Kidney (tissue), 14 donors: ENCODE data around the gene CCDC43. TPM values are rescaled to one million over a fixed set of nuclear protein-coding genes. Genes with fewer than 3 reads are reported as not detected.

Experiments
- DNase-seq, 5 donors: peaks; one replicate each; pipeline ENCODE4 v3.0.0-alpha.2; 2013 to 2020
- FAIRE-seq: peaks from 2 replicates; lab custom pipeline; 2012; peaks lifted over from hg19 to GRCh38; lab: Jason Lieb, UNC
- H3K27ac ChIP-seq, 2 donors: one replicate each; pipeline ENCODE4 v1.7.0; 2013; ENCODE audit warnings: low read depth in 2 of 2, low read length in 2 of 2, inconsistent platforms in 1 of 2
- H3K27me3 ChIP-seq: one replicate; pipeline ENCODE4 v1.7.1; 2013; ENCODE audit warnings: low read length, inconsistent platforms; ENCODE audit not compliant: control insufficient read depth, insufficient read depth
- H3K36me3 ChIP-seq, 3 donors: one replicate each; pipeline versions ENCODE4 v1.7.0 to v1.7.1; 2013; ENCODE audit warnings: low read length in 3 of 3, control low read depth in 1 of 3, inconsistent platforms in 1 of 3; ENCODE audit not compliant: insufficient read depth in 3 of 3, control insufficient read depth in 2 of 3
- H3K4me1 ChIP-seq, 3 donors: one replicate each; pipeline versions ENCODE4 v1.7.0 to v1.7.1; 2013; ENCODE audit warnings: low read length in 3 of 3, inconsistent platforms in 1 of 3, low read depth in 1 of 3; ENCODE audit not compliant: control insufficient read depth in 2 of 3, insufficient read depth in 2 of 3
- H3K4me3 ChIP-seq, 3 donors: one replicate each; pipeline versions ENCODE4 v1.7.0 to v1.8.1; 2013; ENCODE audit warnings: low read length in 3 of 3, control low read depth in 1 of 3, inconsistent platforms in 1 of 3
- H3K9ac ChIP-seq, 3 donors: one replicate each; pipeline versions ENCODE4 v1.7.0 to v1.7.1; 2013; ENCODE audit warnings: low read length in 3 of 3, control low read depth in 1 of 3, inconsistent platforms in 1 of 3
- H3K9me3 ChIP-seq, 3 donors: one replicate each; pipeline versions ENCODE4 v1.7.0 to v1.7.1; 2013; ENCODE audit warnings: low read length in 3 of 3, control low read depth in 1 of 3, inconsistent platforms in 1 of 3; ENCODE audit not compliant: control insufficient read depth in 2 of 3, insufficient read depth in 1 of 3
- CTCF ChIP-seq: IDR thresholded peaks from 3 replicates; pipeline ENCODE4 v1.5.1; 2012; ENCODE audit warnings: mild to moderate bottlenecking, moderate library complexity, borderline replicate concordance; ENCODE audit not compliant: insufficient read depth; ENCODE audit errors: extremely low read depth
- intact Hi-C: fragments of 100-400 bp; cut with DNase I; formaldehyde crosslinking; loops from one replicate; pipeline ENCODE4 v1.11.1; 2022
- polyA plus RNA-seq: library from polyadenylated mRNA; stranded (reverse); fragments of 350-450 nt; fragmentation: Illumina TruSeq; extraction: RNeasy Lipid Tissue Mini Kit (QIAGEN cat#74804); gene quantifications from one replicate; pipeline ENCODE4 v1.2.3, GENCODE V29; 2014; ENCODE audit warnings: low read depth, low replicate concordance; ENCODE audit not compliant: insufficient read depth
- total RNA-seq: library from RNA; stranded (reverse); fragmentation: NEBNext Ultra II Directional; extraction: Animal tissue kit (Norgen Biotek cat#: 25700); gene quantifications from one replicate; pipeline ENCODE4 v1.2.1, GENCODE V29; 2021
- donor health status: control.
- donor health status: control.
- donor health status: control.
- donor health status: control.
- donor health status: control.
- donor health status: DM: yes; HTN: yes; CAD: no.
- donor health status: Normal renal cell carcinoma (clear cell type).

CCDC43 gene
- total and polyA plus RNA-seq, 2 donors from 2014 or later = 14.9 to 20.3 TPM

DNA sequence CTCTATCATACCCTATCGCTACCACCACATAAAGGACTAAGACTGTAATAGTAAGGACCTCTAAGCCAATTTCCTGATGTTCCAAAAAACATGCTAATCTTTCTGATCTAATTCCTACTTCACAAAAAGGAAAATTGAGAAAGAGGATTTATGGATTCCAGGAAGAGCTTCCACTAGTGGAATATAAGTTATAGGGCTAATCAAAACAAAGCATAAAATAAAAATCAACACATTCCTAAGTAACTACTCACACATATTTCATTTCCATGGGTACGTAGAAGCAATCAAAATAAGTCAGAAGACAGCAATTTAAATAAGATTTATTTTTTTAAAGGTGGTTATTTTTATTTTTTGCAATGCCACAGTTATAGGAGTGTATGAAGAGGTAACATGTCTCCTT is 12.4 kb downstream of the CCDC43 start:
- Histone ChIP-seq H3K27ac (no peak overlapping the region), H3K9me3 (no peaks in the 10 kb centered on the region), H3K36me3 (peaks cover 6 to 18% (median 17%) of the 10 kb centered on the region in 3 donors), H3K9ac (no peak overlapping the region), H3K4me1 (no peaks in the 10 kb centered on the region), H3K4me3 (no peak overlapping the region), H3K27me3 (no peaks in the 10 kb centered on the region)
- no peak for TF ChIP-seq CTCF
- FAIRE-seq (no peak), DNase-seq (no peak)
- intact Hi-C loops = no loop called here

DNA sequence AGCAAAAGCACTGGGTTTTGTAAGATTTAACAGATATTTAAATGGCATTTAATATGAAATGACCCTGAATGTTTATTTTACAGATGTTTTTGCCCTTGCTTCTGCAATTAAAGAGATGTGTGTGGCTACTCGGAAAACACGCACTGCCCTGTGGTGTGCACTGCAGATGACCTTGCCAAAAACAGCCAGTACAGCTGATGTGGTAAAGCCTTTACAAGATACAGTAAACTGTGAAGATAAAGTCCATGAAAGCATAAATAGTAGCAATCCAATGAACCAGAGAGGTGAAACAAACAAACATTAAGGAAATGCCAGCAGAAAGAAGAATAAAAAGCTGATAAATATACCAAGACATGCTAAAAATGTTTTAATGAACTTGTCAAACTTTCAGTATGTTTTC is 15.7 kb downstream of the CCDC43 start:
- no peak for DNase-seq
- Histone ChIP-seq H3K36me3 (peaks cover 0 to 4% (median 2%) of the 10 kb centered on the region in 3 donors), H3K4me1 (no peaks in the 10 kb centered on the region), H3K27ac (no peak overlapping the region), H3K9ac (no peak overlapping the region), H3K27me3 (no peaks in the 10 kb centered on the region), H3K4me3 (no peak overlapping the region), H3K9me3 (no peaks in the 10 kb centered on the region)
- TF ChIP-seq CTCF = no peak
- intact Hi-C loops = no loop called here
- no peak for FAIRE-seq

- intact Hi-C loops = no loop called here
- Histone ChIP-seq H3K9me3 (no peaks in the 10 kb centered on the region), H3K9ac (no peak overlapping the region), H3K27ac (no peak overlapping the region), H3K4me3 (no peak overlapping the region), H3K27me3 (no peaks in the 10 kb centered on the region), H3K4me1 (no peaks in the 10 kb centered on the region), H3K36me3 (no peaks in the 10 kb centered on the region)
- TF ChIP-seq CTCF = peak; percentile 38
- peak in 2 of 5 donors; percentile 21 to 26 for DNase-seq
- peak; percentile 69 for FAIRE-seq
Measured at GRCh38 chr17:44672479-44673093, 17.0 kb downstream of the CCDC43 start.

GRCh38 chr17:44666006-44666405 is 23.6 kb downstream of the CCDC43 start:
- no peak for TF ChIP-seq CTCF
- no peak for FAIRE-seq
- Histone ChIP-seq H3K27me3 (no peaks in the 10 kb centered on the region), H3K9me3 (no peaks in the 10 kb centered on the region), H3K9ac (no peak overlapping the region), H3K4me1 (no peaks in the 10 kb centered on the region), H3K36me3 (no peaks in the 10 kb centered on the region), H3K4me3 (no peak overlapping the region), H3K27ac (no peak overlapping the region)
- intact Hi-C loops = no loop called here
- DNase-seq = no peak
